Aorta (tissue), 5 donors: ENCODE measurements around the gene ERCC1. TPM values are rescaled to one million over a fixed set of nuclear protein-coding genes. Genes with fewer than 3 reads are reported as not detected.
"Not testable (repeated sequence)": the region's sequence is repeated elsewhere in the genome, so short reads cannot be mapped to it uniquely, and the experiment has no call there.

Experiments used
- ATAC-seq: fragments of 200-7000 bp; cut with Tn5 transposase; one replicate; pipeline ENCODE4 v1.9.1; 2022; ENCODE audit warnings: moderate library complexity; ENCODE audit not compliant: low FRiP score
- DNase-seq, 2 donors: peaks; one replicate each; pipeline ENCODE4 v3.0.0-alpha.2; 2020
- H3K27ac ChIP-seq, 2 donors: one replicate each; pipeline ENCODE4 v1.5.1; 2013; ENCODE audit warnings: low read length in 2 of 2, mild to moderate bottlenecking in 2 of 2, moderate library complexity in 2 of 2, control low read depth in 1 of 2, inconsistent platforms in 1 of 2, low read depth in 1 of 2
- H3K27me3 ChIP-seq, 2 donors: one replicate each; pipeline ENCODE4 v1.6.1; 2013; ENCODE audit warnings: control low read depth in 1 of 2, low read length in 1 of 2, mild to moderate bottlenecking in 1 of 2, moderate library complexity in 1 of 2; ENCODE audit not compliant: insufficient read depth in 2 of 2, control insufficient read depth in 1 of 2
- H3K36me3 ChIP-seq, 2 donors: one replicate each; pipeline ENCODE4 v1.6.1; 2013; ENCODE audit warnings: control low read depth in 1 of 2, low read length in 1 of 2, mild to moderate bottlenecking in 1 of 2; ENCODE audit not compliant: insufficient read depth in 2 of 2, control insufficient read depth in 1 of 2
- H3K4me1 ChIP-seq, 2 donors: one replicate each; pipeline ENCODE4 v1.6.1; 2013; ENCODE audit warnings: low read length in 2 of 2, control low read depth in 1 of 2, mild to moderate bottlenecking in 1 of 2, moderate library complexity in 1 of 2; ENCODE audit not compliant: insufficient read depth in 2 of 2, control insufficient read depth in 1 of 2
- H3K4me3 ChIP-seq, 2 donors: one replicate each; pipeline ENCODE4 v1.5.1; 2013; ENCODE audit warnings: low read length in 2 of 2, control low read depth in 1 of 2, mild to moderate bottlenecking in 1 of 2
- H3K9me3 ChIP-seq: one replicate; pipeline ENCODE4 v1.6.1; 2013; ENCODE audit warnings: mild to moderate bottlenecking, low read length; ENCODE audit not compliant: control insufficient read depth
- WGBS, 2 donors: extraction: QIAGEN DNeasy Blood & Tissue Kit; methylation state at CpG; one replicate each; pipeline ENCODE4 v1.1.7; 2013; 5-methylcytosine and 5-hydroxymethylcytosine counted together
- intact Hi-C, 2 donors: fragments of 100-400 bp; cut with DNase I; formaldehyde crosslinking; loops; one replicate each; pipeline versions ENCODE4 v1.14.2 to v1.15.0; 2022
- polyA plus RNA-seq, 2 donors: library from polyadenylated mRNA; stranded (reverse); fragments of 200-250 nt; gene quantifications; one replicate each; pipeline ENCODE4 v1.2.3, GENCODE V29; 2013
- total RNA-seq, 2 donors: library from RNA; stranded (reverse); fragmentation: NEBNext Ultra II Directional; extraction: Animal tissue kit (Norgen Biotek cat#: 25700); gene quantifications; one replicate each; pipeline ENCODE4 v1.2.1, GENCODE V29; 2021
- donor health status: healthy with polysubstance abuse.
- donor health status: Bipolar disorder and iron deficiency.
- donor health status: DM: no; HTN: no; CAD: no.
- donor health status: DM: no; HTN: no; CAD: no.
- donor health status: DM: yes; HTN: yes; CAD: no.

ERCC1 gene
- total and polyA plus RNA-seq, 4 donors = 44.5 to 81.7 (median 65.6) TPM

DNA sequence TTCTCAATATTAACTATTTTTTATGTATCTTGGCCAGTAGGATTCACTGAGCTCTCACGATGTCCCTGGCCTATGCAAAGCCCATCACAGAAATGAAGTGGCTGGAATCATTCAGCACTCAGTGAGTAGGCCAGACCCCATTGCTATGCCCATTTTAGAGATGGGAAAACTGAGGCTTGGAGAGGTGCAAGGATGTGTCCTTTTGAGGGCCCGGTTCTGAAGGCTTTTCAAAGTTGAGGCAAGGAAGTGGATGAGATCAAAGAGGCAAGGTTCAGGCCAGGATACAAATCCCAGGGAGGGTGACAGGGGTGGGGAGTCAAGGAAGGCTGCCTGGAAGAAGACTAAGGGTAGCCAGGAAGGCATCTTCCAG is 18.7 kb upstream of the ERCC1 start:
- no peak for ATAC-seq
- no peaks in the 10 kb centered on the region for H3K27me3 ChIP-seq
- no peaks in the 10 kb centered on the region for H3K36me3 ChIP-seq
- no peaks in the 10 kb centered on the region for H3K9me3 ChIP-seq
- WGBS, 2 donors = 84 to 98% methylated on average over 2 of the region's 2 CpGs
- peak overlapping the region in 1 of 2 donors; percentile 45 for H3K27ac ChIP-seq
- intact Hi-C loops = no loop called here
- DNase-seq = no peak
- H3K4me1 ChIP-seq = no peaks in the 10 kb centered on the region
- no peak overlapping the region for H3K4me3 ChIP-seq

DNA sequence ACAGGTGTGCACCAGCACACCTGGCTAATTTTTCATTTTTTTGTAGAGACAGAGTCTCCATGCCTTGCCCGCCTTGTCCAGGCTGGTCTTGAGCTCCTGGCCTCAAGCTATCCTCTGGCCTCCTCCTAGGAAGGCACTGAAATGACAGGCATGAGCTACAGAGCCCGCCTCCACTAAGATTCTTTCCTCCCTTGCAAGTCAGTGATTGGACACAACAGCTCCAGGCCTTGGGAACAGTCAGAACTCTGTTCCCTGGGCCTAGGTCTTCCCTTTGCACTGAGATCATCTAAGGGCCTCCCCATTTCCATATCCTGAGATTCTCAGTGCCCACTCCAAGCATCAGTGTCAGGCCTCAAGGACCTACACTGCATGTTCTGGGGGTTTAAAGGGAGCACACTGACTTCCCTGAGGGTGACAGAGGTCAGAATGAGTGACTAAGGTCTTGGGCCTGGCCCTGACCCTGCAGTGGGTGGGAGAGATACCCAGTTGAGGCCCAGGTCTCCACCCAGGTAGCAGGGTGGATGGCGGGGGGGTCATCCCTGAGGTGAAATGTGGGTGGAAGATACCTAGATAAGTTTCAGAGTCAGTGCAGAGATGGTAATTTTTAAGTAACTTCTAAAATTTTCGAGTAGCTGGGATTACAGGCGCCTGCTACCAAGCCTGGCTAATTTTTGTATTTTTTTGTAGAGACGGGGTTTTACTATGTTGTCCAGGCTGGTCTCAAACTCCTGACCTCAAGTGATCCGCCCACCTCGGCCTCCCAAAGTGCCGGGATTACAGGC is 17.3 kb upstream of the ERCC1 start:
- ATAC-seq (no peak), DNase-seq (no peak)
- Histone ChIP-seq H3K27ac (peak overlapping the region in 1 of 2 donors; percentile 87), H3K27me3 (no peaks in the 10 kb centered on the region), H3K36me3 (no peaks in the 10 kb centered on the region), H3K4me3 (no peak overlapping the region), H3K9me3 (no peaks in the 10 kb centered on the region), H3K4me1 (no peaks in the 10 kb centered on the region)
- intact Hi-C loops = no loop called here
- 88 to 91% methylated on average over 9 of the region's 9 CpGs for WGBS, 2 donors

DNA sequence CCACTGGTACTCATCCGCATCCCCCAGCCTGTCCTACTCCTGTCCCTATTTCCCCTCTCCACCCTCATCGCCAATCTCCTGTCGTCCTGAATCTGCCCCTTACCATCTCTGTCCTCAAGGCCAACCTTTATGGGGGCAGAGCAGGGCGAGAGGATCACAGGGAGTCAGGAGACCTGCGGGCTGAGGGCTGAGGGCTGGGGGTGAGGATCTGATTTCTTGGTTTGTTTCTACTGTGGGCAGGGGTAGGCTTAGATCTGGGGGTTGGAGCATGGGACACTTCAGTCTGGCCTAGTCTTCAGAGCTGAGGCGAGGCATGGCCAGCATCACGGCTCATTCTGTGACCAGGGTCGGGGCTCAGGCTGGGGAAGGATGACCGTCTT is 16.5 kb upstream of the ERCC1 start:
- Histone ChIP-seq H3K36me3 (no peaks in the 10 kb centered on the region), H3K27ac (peak overlapping the region in 1 of 2 donors; percentile 87), H3K4me3 (no peak overlapping the region), H3K27me3 (no peaks in the 10 kb centered on the region), H3K4me1 (no peaks in the 10 kb centered on the region), H3K9me3 (no peaks in the 10 kb centered on the region)
- DNase-seq = no peak
- ATAC-seq = no peak
- WGBS, 2 donors = 53% methylated on average over 9 of the region's 9 CpGs
- intact Hi-C loops = no loop called here

DNA sequence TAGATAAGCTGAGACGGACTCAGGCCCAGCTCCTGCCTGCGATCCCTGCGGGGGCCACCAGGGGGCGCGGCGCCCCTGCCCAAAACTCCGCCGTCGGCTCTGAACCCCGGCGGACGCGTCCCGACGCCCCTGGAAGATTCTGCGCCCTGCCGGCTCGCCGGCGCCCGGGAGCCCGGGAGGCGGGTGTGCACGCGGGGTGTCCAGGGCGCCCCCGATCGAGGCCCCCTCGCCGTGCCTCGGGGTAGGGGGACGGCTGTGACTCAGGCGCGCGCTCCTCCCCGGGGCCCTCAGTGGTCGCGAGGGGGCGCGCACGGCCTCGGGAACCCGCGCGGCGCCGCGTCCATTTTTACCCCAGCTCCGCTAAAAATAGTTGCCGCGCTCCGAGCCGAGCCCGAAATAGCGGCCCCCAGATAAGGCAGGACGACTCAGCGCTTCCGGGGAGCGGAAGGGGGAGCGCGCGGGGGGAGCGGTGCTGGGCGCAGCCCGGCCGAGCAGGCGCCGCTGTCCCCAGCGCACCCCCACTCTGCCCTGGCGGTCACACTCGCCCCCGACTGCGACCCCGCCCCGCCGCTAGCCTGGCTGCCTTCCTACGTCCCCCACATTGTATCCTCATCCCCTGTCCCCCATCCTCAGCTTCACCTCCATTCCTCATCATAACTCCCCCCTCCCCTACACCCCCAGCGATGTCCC is 16.0 kb upstream of the ERCC1 start:
- Histone ChIP-seq H3K36me3 (no peaks in the 10 kb centered on the region), H3K9me3 (no peaks in the 10 kb centered on the region), H3K4me1 (no peaks in the 10 kb centered on the region), H3K27me3 (no peaks in the 10 kb centered on the region), H3K27ac (peak overlapping the region in 1 of 2 donors; percentile 87), H3K4me3 (peak overlapping the region; percentile 31 to 46)
- intact Hi-C loops = loop anchor here (1.0 kb wide), 2 partner anchors 11 to 40 kb away; no protein-coding TSS in a partner anchor
- peak; percentile 92 to 97 for DNase-seq
- 0 to 1% methylated on average over 57 to 78 of the region's 78 CpGs for WGBS, 2 donors
- ATAC-seq = peak; percentile 76

DNA sequence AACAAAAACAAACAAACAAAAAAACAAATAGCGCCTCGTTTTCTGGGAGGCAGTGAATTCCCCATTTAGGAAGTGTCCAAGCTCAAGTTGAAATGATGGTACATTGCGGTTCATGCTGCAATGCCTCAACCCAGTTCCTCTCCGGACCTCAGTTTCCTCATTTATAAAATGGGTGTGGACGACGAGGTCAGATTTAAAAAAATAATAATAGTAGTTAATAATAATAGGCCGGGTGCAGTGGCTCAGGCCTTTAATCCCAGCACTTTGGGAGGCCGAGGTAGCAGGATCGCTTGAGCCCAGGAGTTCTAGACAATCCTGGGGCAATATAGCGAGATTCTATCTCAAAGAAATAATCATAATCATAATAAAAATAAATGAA is 15.5 kb upstream of the ERCC1 start:
- H3K4me3 ChIP-seq = no peak overlapping the region

DNA sequence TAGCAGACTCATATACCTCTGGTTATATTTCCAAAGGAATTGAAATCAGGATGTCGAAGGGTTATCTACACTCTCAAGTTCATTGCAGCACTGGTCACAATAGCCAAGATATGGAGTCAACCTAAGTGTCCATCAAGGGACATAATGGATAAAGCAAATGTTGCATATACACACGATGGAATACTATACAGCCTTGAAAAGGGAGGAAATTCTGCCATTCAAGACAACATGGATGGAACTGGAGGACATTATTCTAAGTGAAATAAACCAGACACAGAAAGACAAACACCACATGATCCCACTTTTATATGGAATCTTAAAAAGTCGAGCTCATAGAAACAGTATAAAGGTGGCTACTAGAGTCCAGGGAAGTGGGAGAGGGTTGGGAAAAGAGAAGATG is 13.6 kb upstream of the ERCC1 start:
- H3K4me3 ChIP-seq = no peak overlapping the region
- WGBS, 2 donors = 86 to 88% methylated on average over 3 of the region's 3 CpGs
- no peaks in the 10 kb centered on the region for H3K27me3 ChIP-seq
- DNase-seq (no peak), ATAC-seq (no peak)
- no peaks in the 10 kb centered on the region for H3K36me3 ChIP-seq
- intact Hi-C loops = no loop called here
- no peaks in the 10 kb centered on the region for H3K4me1 ChIP-seq
- H3K9me3 ChIP-seq = no peaks in the 10 kb centered on the region
- H3K27ac ChIP-seq = no peak overlapping the region

More for the DNA sequence above, 15.5 kb upstream of the ERCC1 start:
- H3K27ac ChIP-seq = no peak overlapping the region
- WGBS, 2 donors = 25 to 26% methylated on average over 10 of the region's 10 CpGs
- intact Hi-C loops = loop anchor here (1.0 kb wide), 2 partner anchors 11 to 40 kb away; no protein-coding TSS in a partner anchor
- no peaks in the 10 kb centered on the region for H3K27me3 ChIP-seq
- no peaks in the 10 kb centered on the region for H3K36me3 ChIP-seq
- DNase-seq (no peak), ATAC-seq (no peak)
- no peaks in the 10 kb centered on the region for H3K9me3 ChIP-seq
- no peaks in the 10 kb centered on the region for H3K4me1 ChIP-seq

DNA sequence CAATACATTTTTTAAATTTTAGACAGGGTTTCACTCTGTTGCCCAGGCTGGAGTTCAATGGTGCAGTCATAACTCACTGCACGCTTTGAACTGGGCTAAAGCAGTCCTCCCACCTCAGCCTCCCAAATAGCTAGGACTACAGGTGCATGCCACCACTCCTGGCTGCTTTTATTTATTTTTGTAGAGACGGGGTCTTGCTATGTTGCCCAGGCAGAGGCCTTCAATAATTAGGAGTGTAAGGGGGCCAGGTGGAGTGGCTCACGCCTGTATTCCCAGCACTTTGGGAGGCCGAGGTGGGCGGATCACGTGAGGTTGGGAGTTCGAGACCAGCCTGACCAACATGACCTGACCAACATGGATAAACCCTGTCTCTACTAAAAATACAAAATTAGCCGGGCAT is 8.8 kb upstream of the ERCC1 start:
- H3K36me3 ChIP-seq, H3K4me1 ChIP-seq, DNase-seq, H3K9me3 ChIP-seq, H3K27ac ChIP-seq, intact Hi-C loops, ATAC-seq, H3K27me3 ChIP-seq, H3K4me3 ChIP-seq: not testable (repeated sequence)
- WGBS, 2 donors = 93 to 95% methylated on average over 8 of the region's 8 CpGs

DNA sequence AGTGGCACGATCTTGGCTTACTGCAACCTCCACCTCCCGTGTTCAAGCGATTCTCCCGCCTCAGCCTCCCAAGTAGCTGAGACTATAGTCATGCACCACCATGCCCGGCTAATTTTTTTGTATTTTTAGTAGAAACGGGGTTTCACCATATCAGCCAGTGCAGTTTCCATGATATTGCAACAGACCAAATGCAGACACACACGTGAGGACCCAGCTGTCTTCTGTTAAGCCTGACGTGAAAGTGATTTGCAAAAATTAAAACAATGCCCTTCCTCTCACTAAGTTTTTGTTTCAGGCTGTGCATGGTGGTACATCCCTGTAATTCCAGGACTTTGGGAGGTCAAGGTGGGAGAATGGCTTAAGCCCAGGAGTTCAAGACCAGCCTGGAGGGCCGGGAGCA is 7.3 kb upstream of the ERCC1 start:
- H3K9me3 ChIP-seq, H3K4me1 ChIP-seq, H3K27me3 ChIP-seq, ATAC-seq, intact Hi-C loops, DNase-seq, H3K4me3 ChIP-seq, H3K36me3 ChIP-seq, H3K27ac ChIP-seq: not testable (repeated sequence)
- 42 to 43% methylated on average over 9 of the region's 9 CpGs for WGBS, 2 donors

DNA sequence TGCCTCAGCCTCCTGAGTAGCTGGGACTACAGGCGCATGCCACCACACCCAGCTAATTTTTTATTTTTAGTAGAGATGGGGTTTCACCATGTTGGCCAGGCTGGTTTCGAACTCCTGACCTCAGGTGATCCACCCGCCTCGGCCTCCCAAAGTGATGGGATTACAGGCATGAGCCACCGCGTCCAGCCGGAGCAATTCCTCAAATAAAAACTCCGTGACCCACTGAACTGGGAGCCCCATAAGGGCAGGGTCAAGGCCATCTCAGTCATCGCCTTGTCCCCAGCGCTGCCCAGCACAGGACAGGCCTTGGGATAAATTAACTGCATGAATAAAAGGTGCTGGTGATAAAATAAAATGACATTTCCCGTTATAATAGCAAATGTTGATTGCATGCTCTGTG is 6.2 kb upstream of the ERCC1 start:
- H3K4me1 ChIP-seq, DNase-seq, H3K4me3 ChIP-seq, H3K27me3 ChIP-seq, ATAC-seq, H3K27ac ChIP-seq, H3K36me3 ChIP-seq, H3K9me3 ChIP-seq: not testable (repeated sequence)
- WGBS, 2 donors = 70 to 72% methylated on average over 11 of the region's 11 CpGs
- intact Hi-C loops = loop anchor here (2.0 kb wide), 1 partner anchor 49 kb away; no protein-coding TSS in a partner anchor
